ENCODE results near the gene ILF2. TPM values are rescaled to one million over a fixed set of nuclear protein-coding genes. Genes with fewer than 3 reads are reported as not detected.

Gene ILF2
- total and polyA plus RNA-seq, 2 of the 13 experiments (the other 11 are each of a cell fraction or from before 2014, with no cell fraction given), result 292 to 366 TPM

GRCh38 chr1:153670859-153671627, at the start of gene ILF2 (continued):
- TF ChIP-seq PATZ1 (CRISPR knock-in tag; IDR thresholded peaks at IDR 0.05) (no peak), ZNF530 (CRISPR knock-in tag; IDR thresholded peaks at IDR 0.05; ENCODE audit: low read depth) (no peak), ZNF629 (CRISPR knock-in tag; conservative IDR thresholded peaks at IDR 0.05) (peak; percentile 45; the same call in 1 of the 2 replicates), NR2C2 (CRISPR knock-in tag; IDR thresholded peaks at IDR 0.05; ENCODE audit: borderline replicate concordance) (no peak; the same call in 1 of the 2 replicates), ZNF747 (CRISPR knock-in tag; IDR thresholded peaks at IDR 0.05; ENCODE audit: borderline replicate concordance) (peak; percentile 48; the same call in 1 of the 2 replicates), PHB2 (IDR thresholded peaks at IDR 0.05; ENCODE audit: partially characterized antibody) (no peak), ZFYVE20 (CRISPR knock-in tag; IDR thresholded peaks at IDR 0.05; ENCODE audit: borderline replicate concordance, low read depth) (no peak), SUZ12 (IDR thresholded peaks at IDR 0.05; ENCODE audit: low read depth, low read length) (no peak), RARG (CRISPR knock-in tag; IDR thresholded peaks at IDR 0.05; ENCODE audit: low read depth) (no peak), ZNF749 (CRISPR knock-in tag; IDR thresholded peaks at IDR 0.05; ENCODE audit: borderline replicate concordance) (no peak), GTF2F1 (IDR thresholded peaks at IDR 0.05; ENCODE audit: low read length) (no peak), KIAA2018 (CRISPR knock-in tag; IDR thresholded peaks at IDR 0.05; ENCODE audit: borderline replicate concordance) (no peak), ZNF678 (CRISPR knock-in tag; IDR thresholded peaks at IDR 0.05) (no peak), ZBTB49 (CRISPR knock-in tag; IDR thresholded peaks at IDR 0.05; ENCODE audit: borderline replicate concordance) (no peak), SAFB2 (CRISPR knock-in tag; IDR thresholded peaks at IDR 0.05; ENCODE audit: borderline replicate concordance, low read depth) (no peak; the same call in 1 of the 2 replicates), KDM2A (CRISPR knock-in tag; IDR thresholded peaks at IDR 0.05; ENCODE audit: borderline replicate concordance, low read depth) (peak; percentile 48)
